ENCODE data around the gene SLC37A3.

GRCh38 chr7:140327261-140327661 lies 71.1 kb downstream of the SLC37A3 start:
- TF ChIP-seq POLR2A (IDR thresholded peaks at IDR 0.05; ENCODE audit: low read depth, low read length) (no peak), POLR2AphosphoS5 (IDR thresholded peaks at IDR 0.05; ENCODE audit: low read depth, low read length) (no peak)

Data from GM12891 (cell line).